ENCODE data around the gene HOXB3.
A peak's percentile ranks its signal among the peaks of the same experiment; 100 is the strongest.

DNA sequence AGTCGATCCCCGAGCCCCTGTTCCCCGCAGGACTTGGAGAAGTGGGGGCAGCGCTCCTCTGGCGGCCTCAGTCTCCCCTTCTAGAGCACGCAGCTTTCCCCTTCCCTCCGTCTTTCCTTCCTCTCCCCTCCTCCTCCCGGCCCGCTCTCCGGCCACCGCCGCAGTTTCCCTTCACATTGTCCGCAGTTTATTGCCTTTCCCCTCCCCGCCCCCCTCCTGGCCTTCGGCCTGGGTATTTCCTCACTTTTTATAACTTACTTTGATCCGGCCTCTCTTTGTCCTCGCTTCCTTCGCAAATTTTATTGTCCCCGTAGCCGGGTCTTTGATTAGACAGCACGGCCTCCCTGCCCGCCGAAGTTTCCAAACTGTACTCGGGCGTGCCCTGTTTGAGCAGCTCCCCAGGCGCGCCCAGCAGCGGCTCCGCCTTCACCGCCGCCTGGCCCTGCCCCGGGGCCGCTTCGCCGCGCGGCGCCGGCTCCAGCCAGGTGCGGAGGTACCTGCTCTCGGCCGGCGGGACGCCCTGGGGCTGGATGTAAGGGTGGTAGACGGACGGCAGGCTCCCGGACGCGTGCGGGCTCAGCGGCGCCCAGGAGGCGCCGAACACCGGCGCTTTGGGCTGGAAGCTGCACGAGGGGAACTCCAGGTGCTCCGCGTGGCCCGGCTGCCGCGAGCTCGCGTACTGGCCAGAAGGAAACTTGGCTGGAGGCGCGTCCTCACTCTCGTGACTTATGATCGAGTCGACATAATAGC lies 35.6 kb upstream of the HOXB3 start:
- no peak for TF ChIP-seq CTCF (optimal IDR thresholded peaks at IDR 0.05 in 1 of 3, IDR thresholded peaks at IDR 0.05 in 1 of 3, conservative IDR thresholded peaks at IDR 0.05 in 1 of 3; ENCODE audit: extremely low read depth in 1 of 3, insufficient read depth in 2 of 3, low read length in 3 of 3)
- TF ChIP-seq EZH2 (IDR thresholded peaks at IDR 0.05; ENCODE audit: low read length): peak; percentile 85
